HEK293T (cell line): ENCODE data around the gene SPOCD1.

Experiments used
- CTBP1 ChIP-seq: fragments of 450-650 bp; IDR thresholded peaks from 2 replicates; pipeline ENCODE4 v1.6.1; 2016; ENCODE audit warnings: borderline replicate concordance
- FOXK2 ChIP-seq: fragments of 450-650 bp; IDR thresholded peaks from 2 replicates; pipeline ENCODE4 v1.6.1; 2016; ENCODE audit warnings: mild to moderate bottlenecking
- FOXM1 ChIP-seq: fragments of 450-650 bp; IDR thresholded peaks from 2 replicates; pipeline ENCODE4 v1.6.1; 2017; ENCODE audit warnings: mild to moderate bottlenecking, borderline replicate concordance
- HDGF ChIP-seq: fragments of 450-650 bp; IDR thresholded peaks from 2 replicates; pipeline ENCODE4 v1.6.1; 2017; ENCODE audit warnings: antibody characterized with exemption, borderline replicate concordance
- L3MBTL2 ChIP-seq: fragments of 450-650 bp; conservative IDR thresholded peaks from 2 replicates; pipeline ENCODE4 v1.6.1; 2016; ENCODE audit warnings: mild to moderate bottlenecking
- NFRKB ChIP-seq: fragments of 450-650 bp; IDR thresholded peaks from 2 replicates; pipeline ENCODE4 v1.6.1; 2016; ENCODE audit warnings: mild to moderate bottlenecking, moderate library complexity
- SP1 ChIP-seq: fragments of 450-650 bp; IDR thresholded peaks from 2 replicates; pipeline ENCODE4 v1.6.1; 2017
- SUZ12 ChIP-seq: fragments of 450-650 bp; IDR thresholded peaks from 2 replicates; pipeline ENCODE4 v1.6.1; 2016; ENCODE audit warnings: mild to moderate bottlenecking
- ZNF384 ChIP-seq: fragments of 450-650 bp; IDR thresholded peaks from 2 replicates; pipeline ENCODE4 v1.6.1; 2016
- TF ChIP-seq, protein P1 (sequence below): fragments of 450-650 bp; IDR thresholded peaks from 2 replicates; pipeline ENCODE4 v1.6.1; 2016

DNA sequence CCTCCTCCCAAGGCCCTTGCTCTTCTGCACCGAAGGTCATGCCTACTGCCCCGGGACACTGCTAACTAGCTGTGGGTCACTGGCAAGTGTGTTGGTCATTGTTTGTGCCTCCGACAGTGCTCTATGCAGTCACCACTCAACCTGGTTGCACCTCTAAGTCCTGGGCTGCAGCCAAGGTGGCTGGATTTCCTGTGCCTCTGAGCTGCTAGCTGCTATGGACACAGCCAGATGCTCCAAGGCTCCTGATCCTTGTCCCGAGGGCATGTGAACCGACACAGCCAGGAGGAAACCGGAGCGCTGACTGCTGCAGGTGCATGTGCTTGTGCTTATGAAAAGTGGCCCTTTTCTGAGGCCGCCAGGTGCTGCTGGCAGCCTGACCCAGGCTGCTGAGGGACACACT, 14.7 kb upstream of the SPOCD1 start:
- TF ChIP-seq SP1 (no peak), NFRKB (no peak), SUZ12 (no peak), FOXM1 (no peak), HDGF (no peak), FOXK2 (no peak), CTBP1 (no peak), L3MBTL2 (no peak), ZNF384 (no peak)
- TF ChIP-seq, protein P1, sequence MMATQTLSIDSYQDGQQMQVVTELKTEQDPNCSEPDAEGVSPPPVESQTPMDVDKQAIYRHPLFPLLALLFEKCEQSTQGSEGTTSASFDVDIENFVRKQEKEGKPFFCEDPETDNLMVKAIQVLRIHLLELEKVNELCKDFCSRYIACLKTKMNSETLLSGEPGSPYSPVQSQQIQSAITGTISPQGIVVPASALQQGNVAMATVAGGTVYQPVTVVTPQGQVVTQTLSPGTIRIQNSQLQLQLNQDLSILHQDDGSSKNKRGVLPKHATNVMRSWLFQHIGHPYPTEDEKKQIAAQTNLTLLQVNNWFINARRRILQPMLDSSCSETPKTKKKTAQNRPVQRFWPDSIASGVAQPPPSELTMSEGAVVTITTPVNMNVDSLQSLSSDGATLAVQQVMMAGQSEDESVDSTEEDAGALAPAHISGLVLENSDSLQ = no peak
